Lung (tissue), 12 donors: Measurements from ENCODE around the gene SLC7A10. TPM values are rescaled to one million over a fixed set of nuclear protein-coding genes. Genes with fewer than 3 reads are reported as not detected.

ENCODE experiments used
- ATAC-seq: fragments of 200-7000 bp; cut with Tn5 transposase; one replicate; pipeline ENCODE4 v1.9.1; 2020; ENCODE audit warnings: moderate number of reproducible peaks; ENCODE audit not compliant: insufficient read depth, low FRiP score
- DNase-seq, 3 donors: peaks; one replicate each; pipeline ENCODE4 v3.0.0-alpha.2; 2013 to 2017
- H3K27ac ChIP-seq, 2 donors: one replicate each; pipeline ENCODE4 v1.5.1; 2013; ENCODE audit warnings: mild to moderate bottlenecking in 2 of 2, moderate library complexity in 2 of 2, control low read depth in 1 of 2, inconsistent platforms in 1 of 2, low read depth in 1 of 2, low read length in 1 of 2
- H3K27me3 ChIP-seq, 3 donors: one replicate each; pipeline ENCODE4 v1.5.1; 2013; ENCODE audit warnings: low read length in 2 of 3; ENCODE audit not compliant: control insufficient read depth in 3 of 3, insufficient read depth in 3 of 3
- H3K36me3 ChIP-seq, 4 donors: one replicate each; pipeline ENCODE4 v1.5.1; 2013; ENCODE audit warnings: low read length in 4 of 4, mild to moderate bottlenecking in 1 of 4, moderate library complexity in 1 of 4; ENCODE audit not compliant: control insufficient read depth in 4 of 4, insufficient read depth in 4 of 4
- H3K4me1 ChIP-seq, 5 donors: one replicate each; pipeline ENCODE4 v1.5.1; 2013; ENCODE audit warnings: low read length in 5 of 5, mild to moderate bottlenecking in 2 of 5, moderate library complexity in 1 of 5; ENCODE audit not compliant: control insufficient read depth in 5 of 5, insufficient read depth in 5 of 5
- H3K4me3 ChIP-seq: one replicate; pipeline ENCODE4 v1.5.1; 2013; ENCODE audit warnings: mild to moderate bottlenecking, control low read depth, moderate library complexity
- H3K9ac ChIP-seq, 2 donors: one replicate each; pipeline ENCODE4 v1.5.1; 2013; ENCODE audit warnings: low read length in 2 of 2, control low read depth in 1 of 2; ENCODE audit not compliant: insufficient read depth in 1 of 2
- H3K9me3 ChIP-seq, 4 donors: one replicate each; pipeline ENCODE4 v1.5.1; 2013; ENCODE audit warnings: low read length in 3 of 4, mild to moderate bottlenecking in 1 of 4, moderate library complexity in 1 of 4; ENCODE audit not compliant: control insufficient read depth in 4 of 4, insufficient read depth in 3 of 4
- WGBS, 2 donors: extraction: QIAGEN DNeasy Blood & Tissue Kit; methylation state at CpG; one replicate each; pipeline ENCODE4 v1.1.7; 2013; 5-methylcytosine and 5-hydroxymethylcytosine counted together
- polyA plus RNA-seq, 2 donors: library from polyadenylated mRNA; stranded (reverse); fragments of 200-250 nt; gene quantifications; one replicate each; pipeline ENCODE4 v1.2.1, GENCODE V29; 2013
- total RNA-seq, 2 donors: library from RNA; depleted of rRNA in 1 of 2; stranded (reverse); fragments of >200 nt in 1 of 2; gene quantifications; one replicate each; pipeline ENCODE4 v1.2.1, GENCODE V29; 2014 to 2021
- TF ChIP-seq, protein P1 (sequence below): IDR thresholded peaks from 2 replicates; pipeline ENCODE4 v1.5.1; 2012; ENCODE audit warnings: mild to moderate bottlenecking; ENCODE audit errors: control extremely low read depth, extremely low read depth
- donor health status: control.
- donor health status: control.
- donor health status: Bipolar disorder and iron deficiency.
- donor health status: healthy.
- donor health status: DM: yes; HTN: yes; CAD: no.

The SLC7A10 gene
- total and polyA plus RNA-seq, 4 donors: 0.02 to 0.71 (median 0.16) TPM

DNA sequence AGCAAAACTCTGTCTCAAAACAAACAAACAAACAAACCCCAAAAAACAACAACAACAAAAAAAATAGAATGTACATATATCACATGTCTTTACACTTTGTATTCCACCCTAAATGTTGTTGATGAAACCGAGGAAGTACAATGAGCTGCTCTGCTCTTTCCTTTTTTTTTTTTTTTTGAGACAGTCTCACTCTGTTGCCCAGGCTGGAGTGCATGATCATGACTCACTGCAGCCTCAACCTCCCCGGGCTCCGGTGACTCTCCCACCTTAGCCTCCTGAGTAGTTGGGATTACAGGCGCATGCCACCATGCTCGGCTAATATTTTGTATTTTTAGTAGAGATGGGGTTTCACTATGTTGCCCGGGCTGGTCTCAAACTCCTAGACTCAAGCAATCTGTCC, 62.2 kb downstream of the SLC7A10 start:
- Histone ChIP-seq H3K9me3 (no peaks in the 10 kb centered on the region), H3K27ac (no peak overlapping the region), H3K9ac (no peak overlapping the region), H3K4me3 (no peak overlapping the region), H3K27me3 (no peaks in the 10 kb centered on the region), H3K4me1 (peaks cover 0 to 2% (median 0%) of the 10 kb centered on the region in 5 donors), H3K36me3 (no peaks in the 10 kb centered on the region)
- 89 to 91% methylated on average over 6 of the region's 6 CpGs for WGBS, 2 donors
- no peak for DNase-seq
- no peak for ATAC-seq
- TF ChIP-seq, protein P1, sequence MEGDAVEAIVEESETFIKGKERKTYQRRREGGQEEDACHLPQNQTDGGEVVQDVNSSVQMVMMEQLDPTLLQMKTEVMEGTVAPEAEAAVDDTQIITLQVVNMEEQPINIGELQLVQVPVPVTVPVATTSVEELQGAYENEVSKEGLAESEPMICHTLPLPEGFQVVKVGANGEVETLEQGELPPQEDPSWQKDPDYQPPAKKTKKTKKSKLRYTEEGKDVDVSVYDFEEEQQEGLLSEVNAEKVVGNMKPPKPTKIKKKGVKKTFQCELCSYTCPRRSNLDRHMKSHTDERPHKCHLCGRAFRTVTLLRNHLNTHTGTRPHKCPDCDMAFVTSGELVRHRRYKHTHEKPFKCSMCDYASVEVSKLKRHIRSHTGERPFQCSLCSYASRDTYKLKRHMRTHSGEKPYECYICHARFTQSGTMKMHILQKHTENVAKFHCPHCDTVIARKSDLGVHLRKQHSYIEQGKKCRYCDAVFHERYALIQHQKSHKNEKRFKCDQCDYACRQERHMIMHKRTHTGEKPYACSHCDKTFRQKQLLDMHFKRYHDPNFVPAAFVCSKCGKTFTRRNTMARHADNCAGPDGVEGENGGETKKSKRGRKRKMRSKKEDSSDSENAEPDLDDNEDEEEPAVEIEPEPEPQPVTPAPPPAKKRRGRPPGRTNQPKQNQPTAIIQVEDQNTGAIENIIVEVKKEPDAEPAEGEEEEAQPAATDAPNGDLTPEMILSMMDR: no peak

DNA sequence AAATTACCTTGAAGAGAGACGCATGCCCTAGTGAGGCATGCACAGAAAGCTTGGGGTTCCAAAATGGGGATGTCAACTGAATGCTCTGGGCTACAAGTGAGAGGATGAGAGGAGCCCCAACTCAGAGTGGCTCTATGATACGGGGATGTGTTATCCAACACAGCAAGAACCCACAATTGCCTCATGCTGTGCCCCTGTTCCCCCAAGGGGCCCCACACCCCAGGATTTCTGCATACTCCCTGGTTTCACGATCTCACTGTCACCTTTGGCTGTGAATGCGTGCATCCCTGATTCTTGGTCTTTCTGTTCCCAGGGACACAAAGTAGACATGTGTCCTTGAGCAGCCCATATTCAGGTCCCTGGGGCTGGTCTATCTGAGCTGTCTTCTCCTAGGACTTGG, 64.4 kb downstream of the SLC7A10 start:
- Histone ChIP-seq H3K4me3 (no peak overlapping the region), H3K36me3 (no peaks in the 10 kb centered on the region), H3K4me1 (peaks cover 0 to 5% (median 0%) of the 10 kb centered on the region in 5 donors), H3K9me3 (no peaks in the 10 kb centered on the region), H3K27ac (no peak overlapping the region), H3K9ac (no peak overlapping the region), H3K27me3 (no peaks in the 10 kb centered on the region)
- ATAC-seq (no peak), DNase-seq (no peak)
- TF ChIP-seq, protein P1: no peak
- WGBS, 2 donors: 32 to 83% methylated on average over 4 of the region's 4 CpGs

GRCh38 chr19:33159893-33160292, 65.8 kb downstream of the SLC7A10 start:
- DNase-seq: no peak
- no peaks in the 10 kb centered on the region for H3K9me3 ChIP-seq
- no peak for ATAC-seq
- H3K27me3 ChIP-seq: no peaks in the 10 kb centered on the region
- WGBS, 2 donors: 83 to 88% methylated on average over 8 of the region's 8 CpGs
- peaks cover 0 to 5% (median 0%) of the 10 kb centered on the region in 5 donors for H3K4me1 ChIP-seq
- H3K9ac ChIP-seq: no peak overlapping the region
- H3K27ac ChIP-seq: no peak overlapping the region
- no peaks in the 10 kb centered on the region for H3K36me3 ChIP-seq
- no peak overlapping the region for H3K4me3 ChIP-seq
- TF ChIP-seq, protein P1: no peak

DNA sequence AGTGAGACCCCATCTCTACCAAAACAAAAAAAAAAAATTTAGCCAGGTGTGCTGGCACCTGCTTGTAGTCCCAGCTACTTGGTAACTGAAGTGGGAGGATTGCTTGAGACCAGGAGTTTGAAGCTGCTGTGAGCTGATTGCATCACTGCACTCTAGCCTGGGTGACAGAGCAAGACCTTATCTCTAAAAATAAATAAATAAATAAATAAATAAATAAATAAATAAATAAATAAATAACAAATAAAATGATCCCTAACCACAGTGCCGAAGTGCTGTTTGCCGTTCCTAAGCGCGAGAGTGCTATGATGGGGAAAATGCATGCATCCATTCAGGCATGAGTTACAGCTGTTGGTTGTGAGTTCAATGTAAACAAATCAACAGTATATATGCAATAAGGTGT, 66.5 kb downstream of the SLC7A10 start:
- Histone ChIP-seq H3K27me3 (no peaks in the 10 kb centered on the region), H3K9me3 (no peaks in the 10 kb centered on the region), H3K4me3 (no peak overlapping the region), H3K27ac (no peak overlapping the region), H3K36me3 (no peaks in the 10 kb centered on the region), H3K4me1 (peaks cover 0 to 5% (median 0%) of the 10 kb centered on the region in 5 donors), H3K9ac (no peak overlapping the region)
- TF ChIP-seq, protein P1: no peak
- no peak for DNase-seq
- 97 to 99% methylated on average over 4 of the region's 4 CpGs for WGBS, 2 donors
- ATAC-seq: no peak
